ENCODE results near the gene GPD1L.

GPD1L gene

GRCh38 chr3:32126305-32127015 is 20.0 kb downstream of the GPD1L start:
- Histone ChIP-seq H2BK5ac (ENCODE audit: low read depth, low read length, poor library complexity, severe bottlenecking) (no peak overlapping the region), H2BK15ac (ENCODE audit: low read depth, poor library complexity, severe bottlenecking) (no peak overlapping the region), H3K14ac (ENCODE audit: low read length in 2 of 2) (no peak overlapping the region), H3K79me1 (replicated peaks; ENCODE audit: low read length, poor library complexity, severe bottlenecking) (peaks cover 2% of the 10 kb centered on the region), H3K9me3 (ENCODE audit: control insufficient read depth, low read length) (no peaks in the 10 kb centered on the region), H3K27me3 (ENCODE audit: control insufficient read depth in 1 of 2, insufficient read depth in 1 of 2, low read length in 2 of 2) (no peaks in the 10 kb centered on the region), H2BK120ac (ENCODE audit: low read depth, low read length) (no peak overlapping the region), H4K91ac (ENCODE audit: low read length) (no peak overlapping the region), H2AK5ac (ENCODE audit: low read length, severe bottlenecking) (no peak overlapping the region), H3K18ac (ENCODE audit: low read depth in 1 of 2, low read length in 2 of 2) (no peak overlapping the region), H3K27ac (ENCODE audit: low read length, poor library complexity, severe bottlenecking) (no peak overlapping the region), H3K4ac (ENCODE audit: low read depth in 1 of 2, low read length in 2 of 2) (no peak overlapping the region), H2BK12ac (ENCODE audit: low read length in 2 of 2) (no peak overlapping the region), H3K36me3 (ENCODE audit: control insufficient read depth in 1 of 2, insufficient read depth in 2 of 2, low read depth in 1 of 2, low read length in 2 of 2) (no peaks in the 10 kb centered on the region), H3K23ac (ENCODE audit: low read length in 2 of 2) (no peak overlapping the region), H3K4me2 (ENCODE audit: low read length, poor library complexity, severe bottlenecking) (no peak overlapping the region), H3K4me1 (ENCODE audit: control insufficient read depth, insufficient read depth, low read depth, low read length) (peaks cover 2% of the 10 kb centered on the region), H3K4me3 (ENCODE audit: insufficient read depth in 1 of 2, low read depth in 1 of 2, low read length in 2 of 2) (no peak overlapping the region), H4K8ac (ENCODE audit: low read length) (no peak overlapping the region), H3K9ac (ENCODE audit: low read length) (no peak overlapping the region), H2AFZ (ENCODE audit: low read depth, low read length) (no peak overlapping the region)
- WGBS, result 75% methylated on average over 4 of the region's 4 CpGs
- no peak for DNase-seq

GRCh38 chr3:32127219-32127826 is 20.9 kb downstream of the GPD1L start:
- Histone ChIP-seq H3K9me3 (ENCODE audit: control insufficient read depth, low read length) (no peaks in the 10 kb centered on the region), H3K36me3 (ENCODE audit: control insufficient read depth in 1 of 2, insufficient read depth in 2 of 2, low read depth in 1 of 2, low read length in 2 of 2) (no peaks in the 10 kb centered on the region), H3K27me3 (ENCODE audit: control insufficient read depth in 1 of 2, insufficient read depth in 1 of 2, low read length in 2 of 2) (no peaks in the 10 kb centered on the region), H3K79me1 (replicated peaks; ENCODE audit: low read length, poor library complexity, severe bottlenecking) (peaks cover 2% of the 10 kb centered on the region), H2BK12ac (ENCODE audit: low read length in 2 of 2) (no peak overlapping the region), H4K8ac (ENCODE audit: low read length) (no peak overlapping the region), H3K18ac (ENCODE audit: low read depth in 1 of 2, low read length in 2 of 2) (no peak overlapping the region), H4K91ac (ENCODE audit: low read length) (no peak overlapping the region), H3K23ac (ENCODE audit: low read length in 2 of 2) (no peak overlapping the region), H3K27ac (ENCODE audit: low read length, poor library complexity, severe bottlenecking) (no peak overlapping the region), H2BK15ac (ENCODE audit: low read depth, poor library complexity, severe bottlenecking) (no peak overlapping the region), H3K4me2 (ENCODE audit: low read length, poor library complexity, severe bottlenecking) (no peak overlapping the region), H3K4me3 (ENCODE audit: insufficient read depth in 1 of 2, low read depth in 1 of 2, low read length in 2 of 2) (no peak overlapping the region), H2AFZ (ENCODE audit: low read depth, low read length) (no peak overlapping the region), H2AK5ac (ENCODE audit: low read length, severe bottlenecking) (no peak overlapping the region), H3K4ac (ENCODE audit: low read depth in 1 of 2, low read length in 2 of 2) (no peak overlapping the region), H3K9ac (ENCODE audit: low read length) (no peak overlapping the region), H3K14ac (ENCODE audit: low read length in 2 of 2) (no peak overlapping the region), H3K4me1 (ENCODE audit: control insufficient read depth, insufficient read depth, low read depth, low read length) (peaks cover 2% of the 10 kb centered on the region), H2BK5ac (ENCODE audit: low read depth, low read length, poor library complexity, severe bottlenecking) (no peak overlapping the region), H2BK120ac (ENCODE audit: low read depth, low read length) (no peak overlapping the region)
- no peak for DNase-seq
- WGBS, result 77% methylated on average over 10 of the region's 10 CpGs

- Histone ChIP-seq H4K8ac (ENCODE audit: low read length) (no peak overlapping the region), H3K18ac (ENCODE audit: low read depth in 1 of 2, low read length in 2 of 2) (no peak overlapping the region), H2BK120ac (ENCODE audit: low read depth, low read length) (no peak overlapping the region), H3K27me3 (ENCODE audit: control insufficient read depth in 1 of 2, insufficient read depth in 1 of 2, low read length in 2 of 2) (no peaks in the 10 kb centered on the region), H3K9ac (ENCODE audit: low read length) (no peak overlapping the region), H3K36me3 (ENCODE audit: control insufficient read depth in 1 of 2, insufficient read depth in 2 of 2, low read depth in 1 of 2, low read length in 2 of 2) (no peaks in the 10 kb centered on the region), H3K27ac (ENCODE audit: low read length, poor library complexity, severe bottlenecking) (no peak overlapping the region), H2BK5ac (ENCODE audit: low read depth, low read length, poor library complexity, severe bottlenecking) (no peak overlapping the region), H3K9me3 (ENCODE audit: control insufficient read depth, low read length) (no peaks in the 10 kb centered on the region), H3K4ac (ENCODE audit: low read depth in 1 of 2, low read length in 2 of 2) (no peak overlapping the region), H3K4me3 (ENCODE audit: insufficient read depth in 1 of 2, low read depth in 1 of 2, low read length in 2 of 2) (no peak overlapping the region), H3K4me1 (ENCODE audit: control insufficient read depth, insufficient read depth, low read depth, low read length) (peaks cover 2% of the 10 kb centered on the region), H3K14ac (ENCODE audit: low read length in 2 of 2) (no peak overlapping the region), H2BK12ac (ENCODE audit: low read length in 2 of 2) (no peak overlapping the region), H3K79me1 (replicated peaks; ENCODE audit: low read length, poor library complexity, severe bottlenecking) (peaks cover 3% of the 10 kb centered on the region), H4K91ac (ENCODE audit: low read length) (no peak overlapping the region), H2BK15ac (ENCODE audit: low read depth, poor library complexity, severe bottlenecking) (no peak overlapping the region), H2AK5ac (ENCODE audit: low read length, severe bottlenecking) (no peak overlapping the region), H3K23ac (ENCODE audit: low read length in 2 of 2) (no peak overlapping the region), H2AFZ (ENCODE audit: low read depth, low read length) (no peak overlapping the region), H3K4me2 (ENCODE audit: low read length, poor library complexity, severe bottlenecking) (no peak overlapping the region)
- WGBS, result no CpG with 5 or more reads among the region's 2 CpGs
- no peak for DNase-seq
These were observed 22.5 kb downstream of the GPD1L start for GRCh38 chr3:32128936-32129335.

- H2AK5ac ChIP-seq (ENCODE audit: low read length, severe bottlenecking), result no peak overlapping the region
- H4K91ac ChIP-seq (ENCODE audit: low read length), result no peak overlapping the region
- H3K36me3 ChIP-seq (ENCODE audit: control insufficient read depth in 1 of 2, insufficient read depth in 2 of 2, low read depth in 1 of 2, low read length in 2 of 2), result no peaks in the 10 kb centered on the region
- H2BK120ac ChIP-seq (ENCODE audit: low read depth, low read length), result no peak overlapping the region
- H2AFZ ChIP-seq (ENCODE audit: low read depth, low read length), result no peak overlapping the region
- no peak overlapping the region for H2BK15ac ChIP-seq (ENCODE audit: low read depth, poor library complexity, severe bottlenecking)
- H3K9me3 ChIP-seq (ENCODE audit: control insufficient read depth, low read length), result no peaks in the 10 kb centered on the region
- H4K8ac ChIP-seq (ENCODE audit: low read length), result no peak overlapping the region
- no peak overlapping the region for H2BK12ac ChIP-seq (ENCODE audit: low read length in 2 of 2)
- peaks cover 3% of the 10 kb centered on the region for H3K79me1 ChIP-seq (replicated peaks; ENCODE audit: low read length, poor library complexity, severe bottlenecking)
- no peak overlapping the region for H3K4me3 ChIP-seq (ENCODE audit: insufficient read depth in 1 of 2, low read depth in 1 of 2, low read length in 2 of 2)
- H3K27ac ChIP-seq (ENCODE audit: low read length, poor library complexity, severe bottlenecking), result no peak overlapping the region
- H3K18ac ChIP-seq (ENCODE audit: low read depth in 1 of 2, low read length in 2 of 2), result no peak overlapping the region
- H3K9ac ChIP-seq (ENCODE audit: low read length), result no peak overlapping the region
- no peaks in the 10 kb centered on the region for H3K27me3 ChIP-seq (ENCODE audit: control insufficient read depth in 1 of 2, insufficient read depth in 1 of 2, low read length in 2 of 2)
- H2BK5ac ChIP-seq (ENCODE audit: low read depth, low read length, poor library complexity, severe bottlenecking), result no peak overlapping the region
- H3K4ac ChIP-seq (ENCODE audit: low read depth in 1 of 2, low read length in 2 of 2), result no peak overlapping the region
- no peak overlapping the region for H3K4me2 ChIP-seq (ENCODE audit: low read length, poor library complexity, severe bottlenecking)
- peak overlapping the region in 1 of 2 experiments; percentile 83 for H3K14ac ChIP-seq (ENCODE audit: low read length in 2 of 2)
- 96% methylated on average over 4 of the region's 4 CpGs for WGBS
- no peak overlapping the region for H3K23ac ChIP-seq (ENCODE audit: low read length in 2 of 2)
- DNase-seq, result no peak
- peaks cover 2% of the 10 kb centered on the region for H3K4me1 ChIP-seq (ENCODE audit: control insufficient read depth, insufficient read depth, low read depth, low read length)
These were observed 23.4 kb downstream of the GPD1L start for GRCh38 chr3:32129832-32130231.
